HFFc6 (cell line): Measurements from ENCODE around the gene ZNF845. TPM values are rescaled to one million over a fixed set of nuclear protein-coding genes. Genes with fewer than 3 reads are reported as not detected.
"Not testable (repeated sequence)": the region's sequence is repeated elsewhere in the genome, so short reads cannot be mapped to it uniquely, and the experiment has no call there.

Experiments used
- DNase-seq: peaks from one replicate; pipeline ENCODE4 v3.0.0-alpha.2; 2018
- H3K27ac Mint-ChIP-seq: 2 replicates; pipeline ENCODE4 v1.8.0; 2020; ENCODE audit warnings: mild to moderate bottlenecking, mixed read lengths
- H3K27me3 Mint-ChIP-seq: 2 replicates; pipeline ENCODE4 v1.8.0; 2021; ENCODE audit warnings: mild to moderate bottlenecking, moderate library complexity, mixed read lengths; ENCODE audit not compliant: insufficient read depth
- H3K36me3 Mint-ChIP-seq: 2 replicates; pipeline ENCODE4 v1.8.0; 2021; ENCODE audit warnings: low read depth, mixed read lengths
- H3K4me1 Mint-ChIP-seq: 2 replicates; pipeline ENCODE4 v1.8.0; 2020; ENCODE audit warnings: low read depth, mixed read lengths
- H3K4me3 Mint-ChIP-seq: 2 replicates; pipeline ENCODE4 v1.8.0; 2020; ENCODE audit warnings: mild to moderate bottlenecking, moderate library complexity, mixed read lengths
- H3K9me3 Mint-ChIP-seq: 2 replicates; pipeline ENCODE4 v1.8.0; 2020; ENCODE audit warnings: mild to moderate bottlenecking, mixed read lengths
- CTCF ChIP-seq: fragments of 200-600 bp; sonication (generic); IDR thresholded peaks from 2 replicates; pipeline ENCODE4 v1.5.0; 2021; ENCODE audit warnings: antibody characterized with exemption, mild to moderate bottlenecking
- total RNA-seq, 6 experiments: library from RNA; stranded (reverse); fragmentation: NEBNext Ultra II Directional; extraction: Animal tissue kit (Norgen Biotek cat#: 25700); gene quantifications; 2 replicates in 1 of 6; 3 replicates in 5 of 6; pipeline ENCODE4 v1.2.3, GENCODE V29; 2021

ZNF845 gene
- total RNA-seq, 6 experiments from 2014 or later, result 4.0 to 4.5 (median 4.2) TPM

DNA sequence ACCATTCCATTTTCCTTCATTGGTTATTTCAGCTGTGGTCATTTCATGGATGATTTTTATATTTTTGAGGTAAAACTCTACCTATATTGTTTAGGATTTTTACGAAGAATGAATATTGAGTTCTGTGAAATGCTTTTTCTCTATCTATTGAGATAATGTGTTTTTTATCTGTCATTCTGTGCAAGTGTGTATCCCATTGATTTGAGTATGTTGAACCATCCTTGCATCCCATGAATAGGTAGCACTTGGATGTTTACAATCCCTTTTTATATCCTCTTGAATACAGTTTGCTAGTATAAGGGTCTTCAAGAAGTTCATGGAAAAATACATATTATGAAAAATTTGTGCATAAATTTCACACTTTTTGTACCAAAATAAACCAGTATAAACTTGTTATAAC is 22.2 kb downstream of the ZNF845 start:
- Mint-ChIP-seq H3K27me3 (peaks cover 1% of the 10 kb centered on the region; the same call in 1 of the 2 replicates), H3K36me3 (peaks cover 74% of the 10 kb centered on the region), H3K9me3 (peaks cover 89% of the 10 kb centered on the region), H3K27ac (no peak overlapping the region), H3K4me1 (no peaks in the 10 kb centered on the region), H3K4me3 (no peak overlapping the region)
- TF ChIP-seq CTCF, result no peak
- no peak for DNase-seq

DNA sequence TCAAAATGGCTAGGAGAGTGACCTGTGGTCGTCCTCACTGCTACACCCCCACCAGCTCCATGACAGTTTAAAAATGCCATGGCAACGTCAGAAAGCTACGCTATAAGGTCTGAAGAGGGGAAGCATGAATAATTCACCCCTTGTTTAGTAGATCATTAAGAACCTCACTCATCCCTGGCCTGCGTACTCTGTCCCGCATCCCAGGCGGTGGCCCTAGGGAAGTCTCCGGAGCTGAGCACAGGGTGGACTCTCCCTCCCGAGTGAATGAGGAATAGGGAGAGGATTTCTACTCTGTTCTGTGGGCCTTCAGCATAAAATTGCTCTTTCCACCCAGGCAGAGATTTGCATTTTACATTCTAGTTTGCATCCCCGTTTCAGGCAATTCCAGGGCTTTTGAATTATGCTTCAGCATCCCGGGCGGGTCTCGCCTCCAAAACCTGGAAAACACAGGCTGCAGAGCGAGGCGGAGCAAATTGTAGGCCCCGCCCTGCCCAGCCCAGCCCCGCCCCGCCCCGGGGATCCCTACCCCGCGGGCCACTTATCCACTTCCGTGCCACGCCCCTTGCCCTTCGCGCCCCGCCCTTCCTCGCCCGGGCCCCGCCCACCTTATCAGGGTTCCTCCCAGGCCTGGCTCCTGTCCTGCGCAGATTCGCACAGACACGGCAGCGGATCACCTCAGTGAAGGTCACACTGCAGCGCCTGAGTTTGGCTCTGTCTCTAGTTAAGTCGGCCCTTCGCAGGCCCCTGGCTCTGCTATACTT is 24.5 kb downstream of the ZNF845 start:
- Mint-ChIP-seq H3K27me3 (peaks cover 1% of the 10 kb centered on the region; the same call in 1 of the 2 replicates), H3K36me3 (peaks cover 52% of the 10 kb centered on the region), H3K27ac (no peak overlapping the region), H3K4me1 (no peaks in the 10 kb centered on the region), H3K9me3 (peaks cover 66% of the 10 kb centered on the region), H3K4me3 (no peak overlapping the region)
- DNase-seq, result no peak
- TF ChIP-seq CTCF, result no peak

GRCh38 chr19:53360056-53360455 is 26.5 kb downstream of the ZNF845 start:
- H3K4me1 Mint-ChIP-seq, H3K27ac Mint-ChIP-seq, H3K27me3 Mint-ChIP-seq, H3K4me3 Mint-ChIP-seq, DNase-seq: not testable (repeated sequence)
- peaks cover 46% of the 10 kb centered on the region for H3K9me3 Mint-ChIP-seq
- H3K36me3 Mint-ChIP-seq, result peaks cover 33% of the 10 kb centered on the region

DNA sequence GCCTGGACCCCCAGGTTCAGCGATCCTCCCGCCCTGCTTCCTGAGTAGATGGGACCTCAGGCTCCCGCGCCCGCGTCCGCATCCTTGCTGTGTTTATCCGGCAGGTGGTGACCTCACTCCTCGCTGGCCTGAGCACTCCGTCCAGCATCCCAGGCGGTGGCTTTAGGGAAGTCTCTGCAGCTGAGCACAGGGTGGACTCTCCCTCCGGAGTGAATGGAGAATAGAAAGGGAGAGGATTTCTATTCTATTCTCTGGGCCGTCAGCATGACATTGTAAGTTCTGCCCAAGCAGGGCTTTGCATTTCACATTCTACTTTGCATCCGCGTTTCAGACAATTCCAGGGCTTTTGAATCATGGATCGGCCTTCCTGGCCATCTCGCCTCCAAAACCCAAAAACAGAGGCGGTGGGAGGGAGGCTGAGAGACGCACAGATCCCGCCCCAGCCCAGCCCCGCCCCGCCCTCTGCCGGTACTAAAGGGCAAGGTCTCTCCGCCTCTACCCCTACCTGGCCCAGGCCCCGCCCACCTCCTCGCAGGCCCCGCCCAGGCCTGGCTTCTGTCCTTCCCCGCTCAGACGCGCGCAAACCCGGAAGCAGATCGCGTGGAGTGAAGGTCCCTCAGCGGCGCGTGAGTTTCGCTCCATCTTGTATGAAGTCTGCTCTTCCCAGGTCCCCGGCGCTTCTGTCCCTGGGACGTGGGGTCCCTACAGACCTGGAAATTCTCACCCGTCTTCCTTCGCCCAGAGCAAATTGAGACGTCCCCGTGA is 31.8 kb downstream of the ZNF845 start, which contains the start of gene ZNF525:
TSS of gene ZNF525 (plus strand) at position 572 of the 765 bp plus-strand sequence. CDS start 6,577 bp downstream, outside the sequence.
- Mint-ChIP-seq H3K9me3 (no peaks in the 10 kb centered on the region; the same call in 1 of the 2 replicates), H3K27ac (peak within 1 kb of the TSS; percentile 82), H3K4me3 (peak within 1 kb of the TSS; percentile 96), H3K27me3 (peaks cover 1% of the 10 kb centered on the region), H3K4me1 (peaks cover 10% of the 10 kb centered on the region), H3K36me3 (no peaks in the 10 kb centered on the region)
- peak; percentile 65 for TF ChIP-seq CTCF
- peak; percentile 58 for DNase-seq

GRCh38 chr19:53365899-53366493 is 32.4 kb downstream of the ZNF845 start:
- peak overlapping the region; percentile 96 for H3K4me3 Mint-ChIP-seq

More at GRCh38 chr19:53365899-53366493, 32.4 kb downstream of the ZNF845 start:
- DNase-seq, result peak; percentile 2
- Mint-ChIP-seq H3K27ac (peak overlapping the region; percentile 82), H3K36me3 (peaks cover 5% of the 10 kb centered on the region), H3K27me3 (peaks cover 1% of the 10 kb centered on the region), H3K4me1 (peaks cover 10% of the 10 kb centered on the region), H3K9me3 (peaks cover 4% of the 10 kb centered on the region)
- no peak for TF ChIP-seq CTCF
